HEK293 (cell line): ENCODE measurements around the gene DCAKD.
"Not testable (repeated sequence)": the region's sequence is repeated elsewhere in the genome, so short reads cannot be mapped to it uniquely, and the experiment has no call there.

ENCODE experiments used
- CTCF ChIA-PET: fragments of 350-600 bp; formaldehyde crosslinking; extraction: SDS; loops from one replicate; lab custom pipeline; 2021; ENCODE audit warnings: antibody characterized with exemption; lab: Yijun Ruan, JAX
- POLR2A ChIA-PET: fragments of 300-600 bp; formaldehyde crosslinking; extraction: SDS; loops from one replicate; lab custom pipeline; 2020; ENCODE audit warnings: antibody characterized with exemption, inconsistent platforms; lab: Yijun Ruan, JAX
- H3K27ac ChIP-seq: fragments of 200-500 bp; sonication (Bioruptor generic); 2 replicates; pipeline ENCODE4 v1.5.1; 2014; ENCODE audit warnings: low read depth, low read length, control low read depth, inconsistent platforms; ENCODE audit errors: extremely low read depth
- H3K36me3 ChIP-seq, 2 experiments: fragments of 200-500 bp in 1 of 2; sonication (Bioruptor generic) in 1 of 2; 1 replicate in 1 of 2; 2 replicates in 1 of 2; pipeline ENCODE4 v1.5.1; 2014 to 2017; ENCODE audit warnings: inconsistent platforms in 2 of 2, low read length in 2 of 2; ENCODE audit not compliant: control insufficient read depth in 2 of 2, insufficient read depth in 1 of 2
- H3K4me1 ChIP-seq: fragments of 200-500 bp; sonication (Bioruptor generic); 2 replicates; pipeline ENCODE4 v1.5.1; 2014; ENCODE audit warnings: mild to moderate bottlenecking, low read length, inconsistent platforms; ENCODE audit not compliant: control insufficient read depth, insufficient read depth
- H3K4me3 ChIP-seq: 2 replicates; pipeline ENCODE4 v1.5.1; 2011; ENCODE audit warnings: low read depth, mild to moderate bottlenecking, control low read depth, low read length, moderate library complexity
- H3K9me3 ChIP-seq: fragments of 200-500 bp; sonication (Bioruptor generic); 2 replicates; pipeline ENCODE4 v1.5.1; 2014; ENCODE audit warnings: low read depth, low read length, inconsistent platforms; ENCODE audit not compliant: control insufficient read depth, insufficient read depth
- BCL11A ChIP-seq: fragments of 450-650 bp; formaldehyde crosslinking; IDR thresholded peaks from 2 replicates; pipeline ENCODE4 v1.5.1; 2016; ENCODE audit warnings: low read depth, missing biosample characterization, missing genetic modification characterization
- ELK4 ChIP-seq: IDR thresholded peaks from 2 replicates; pipeline ENCODE4 v1.6.1; 2011; ENCODE audit warnings: mild to moderate bottlenecking, low read depth, low read length, borderline replicate concordance
- GFI1B ChIP-seq: fragments of 450-650 bp; formaldehyde crosslinking; IDR thresholded peaks from 2 replicates; pipeline ENCODE4 v1.5.1; 2016; ENCODE audit warnings: missing biosample characterization, missing genetic modification characterization
- KLF8 ChIP-seq: fragments of 450-650 bp; formaldehyde crosslinking; IDR thresholded peaks from 2 replicates; pipeline ENCODE4 v1.5.1; 2016; ENCODE audit warnings: missing biosample characterization, missing genetic modification characterization
- SALL2 ChIP-seq: fragments of 450-650 bp; formaldehyde crosslinking; IDR thresholded peaks from 2 replicates; pipeline ENCODE4 v1.5.0; 2017; ENCODE audit warnings: missing biosample characterization, mild to moderate bottlenecking, missing genetic modification characterization, borderline replicate concordance
- SP3 ChIP-seq: fragments of 450-650 bp; formaldehyde crosslinking; IDR thresholded peaks from 2 replicates; pipeline ENCODE4 v1.5.1; 2016; ENCODE audit warnings: missing biosample characterization, missing genetic modification characterization
- SP7 ChIP-seq: fragments of 450-650 bp; formaldehyde crosslinking; IDR thresholded peaks from 2 replicates; pipeline ENCODE4 v1.5.1; 2016; ENCODE audit warnings: missing biosample characterization, missing genetic modification characterization
- ZFHX2 ChIP-seq: fragments of 450-650 bp; formaldehyde crosslinking; conservative IDR thresholded peaks from 2 replicates; pipeline ENCODE4 v1.5.1; 2016; ENCODE audit warnings: missing biosample characterization, missing genetic modification characterization
- ZIC2 ChIP-seq: fragments of 450-650 bp; formaldehyde crosslinking; IDR thresholded peaks from 2 replicates; pipeline ENCODE4 v1.5.1; 2016; ENCODE audit warnings: missing biosample characterization, missing genetic modification characterization
- ZNF112 ChIP-seq: fragments of 450-650 bp; formaldehyde crosslinking; IDR thresholded peaks from 2 replicates; pipeline ENCODE4 v1.5.0; 2017; ENCODE audit warnings: missing biosample characterization, missing genetic modification characterization
- ZNF121 ChIP-seq: fragments of 450-650 bp; formaldehyde crosslinking; IDR thresholded peaks from 2 replicates; pipeline ENCODE4 v1.5.1; 2016; ENCODE audit warnings: missing biosample characterization, missing genetic modification characterization
- ZNF133 ChIP-seq: fragments of 450-650 bp; formaldehyde crosslinking; IDR thresholded peaks from 2 replicates; pipeline ENCODE4 v1.5.1; 2016; ENCODE audit warnings: missing biosample characterization, missing genetic modification characterization
- ZNF140 ChIP-seq: fragments of 450-650 bp; formaldehyde crosslinking; IDR thresholded peaks from 2 replicates; pipeline ENCODE4 v1.5.1; 2016; ENCODE audit warnings: missing biosample characterization, missing genetic modification characterization
- ZNF16 ChIP-seq: fragments of 450-650 bp; formaldehyde crosslinking; IDR thresholded peaks from 2 replicates; pipeline ENCODE4 v1.5.1; 2016; ENCODE audit warnings: low read depth, missing biosample characterization, missing genetic modification characterization
- ZNF169 ChIP-seq: fragments of 450-650 bp; formaldehyde crosslinking; IDR thresholded peaks from 2 replicates; pipeline ENCODE4 v1.5.1; 2016; ENCODE audit warnings: missing biosample characterization, missing genetic modification characterization
- ZNF302 ChIP-seq: fragments of 450-650 bp; formaldehyde crosslinking; IDR thresholded peaks from 2 replicates; pipeline ENCODE4 v1.5.1; 2016; ENCODE audit warnings: missing biosample characterization, missing genetic modification characterization, low read depth
- ZNF354C ChIP-seq: fragments of 450-650 bp; formaldehyde crosslinking; IDR thresholded peaks from 2 replicates; pipeline ENCODE4 v1.5.1; 2016; ENCODE audit warnings: missing biosample characterization, missing genetic modification characterization, low read depth, borderline replicate concordance
- ZNF366 ChIP-seq: fragments of 450-650 bp; formaldehyde crosslinking; conservative IDR thresholded peaks from 2 replicates; pipeline ENCODE4 v1.5.1; 2016; ENCODE audit warnings: missing biosample characterization, missing genetic modification characterization
- ZNF423 ChIP-seq: fragments of 450-650 bp; formaldehyde crosslinking; IDR thresholded peaks from 2 replicates; pipeline ENCODE4 v1.5.1; 2016; ENCODE audit warnings: missing biosample characterization, missing genetic modification characterization
- ZNF530 ChIP-seq: fragments of 450-650 bp; formaldehyde crosslinking; IDR thresholded peaks from 2 replicates; pipeline ENCODE4 v1.5.1; 2016; ENCODE audit warnings: low read depth, missing biosample characterization, missing genetic modification characterization
- ZNF571 ChIP-seq: fragments of 450-650 bp; formaldehyde crosslinking; IDR thresholded peaks from 2 replicates; pipeline ENCODE4 v1.5.0; 2017; ENCODE audit warnings: missing biosample characterization, missing genetic modification characterization
- ZNF600 ChIP-seq: fragments of 450-650 bp; formaldehyde crosslinking; IDR thresholded peaks from 2 replicates; pipeline ENCODE4 v1.5.1; 2016; ENCODE audit warnings: missing biosample characterization, missing genetic modification characterization
- ZNF623 ChIP-seq: fragments of 450-650 bp; formaldehyde crosslinking; IDR thresholded peaks from 2 replicates; pipeline ENCODE4 v1.5.1; 2016; ENCODE audit warnings: missing biosample characterization, missing genetic modification characterization
- ZNF658 ChIP-seq: fragments of 450-650 bp; formaldehyde crosslinking; IDR thresholded peaks from 2 replicates; pipeline ENCODE4; 2016; ENCODE audit warnings: missing biosample characterization, missing genetic modification characterization
- ZNF664 ChIP-seq: fragments of 450-650 bp; formaldehyde crosslinking; IDR thresholded peaks from 2 replicates; pipeline ENCODE4 v1.5.1; 2016; ENCODE audit warnings: missing biosample characterization, missing genetic modification characterization
- ZNF701 ChIP-seq: fragments of 450-650 bp; formaldehyde crosslinking; IDR thresholded peaks from 2 replicates; pipeline ENCODE4 v1.5.1; 2016; ENCODE audit warnings: missing biosample characterization, missing genetic modification characterization
- TF ChIP-seq, protein P1 (sequence below): fragments of 450-650 bp; formaldehyde crosslinking; IDR thresholded peaks from 2 replicates; pipeline ENCODE4 v1.5.1; 2016; ENCODE audit warnings: missing biosample characterization, missing genetic modification characterization
- TF ChIP-seq, protein P2 (sequence below): fragments of 450-650 bp; formaldehyde crosslinking; IDR thresholded peaks from 2 replicates; pipeline ENCODE4 v1.5.1; 2017; ENCODE audit warnings: missing biosample characterization, missing genetic modification characterization
- TF ChIP-seq, protein P3 (sequence below): fragments of 450-650 bp; formaldehyde crosslinking; IDR thresholded peaks from 2 replicates; pipeline ENCODE4 v1.5.1; 2016; ENCODE audit warnings: missing biosample characterization, missing genetic modification characterization

DCAKD gene

GRCh38 chr17:45052052-45052772, 780 bp upstream of the DCAKD start (continued):
- 0 out of 2 replicates have a peak, but pooled peaks have one; percentile 21 for TF ChIP-seq BCL11A (tag by site-specific recombination)
- no peak for TF ChIP-seq ZNF112 (tag by site-specific recombination)
- no peak for TF ChIP-seq ZIC2 (tag by site-specific recombination)
- TF ChIP-seq ZNF571 (tag by site-specific recombination) = no peak
- TF ChIP-seq, protein P1, sequence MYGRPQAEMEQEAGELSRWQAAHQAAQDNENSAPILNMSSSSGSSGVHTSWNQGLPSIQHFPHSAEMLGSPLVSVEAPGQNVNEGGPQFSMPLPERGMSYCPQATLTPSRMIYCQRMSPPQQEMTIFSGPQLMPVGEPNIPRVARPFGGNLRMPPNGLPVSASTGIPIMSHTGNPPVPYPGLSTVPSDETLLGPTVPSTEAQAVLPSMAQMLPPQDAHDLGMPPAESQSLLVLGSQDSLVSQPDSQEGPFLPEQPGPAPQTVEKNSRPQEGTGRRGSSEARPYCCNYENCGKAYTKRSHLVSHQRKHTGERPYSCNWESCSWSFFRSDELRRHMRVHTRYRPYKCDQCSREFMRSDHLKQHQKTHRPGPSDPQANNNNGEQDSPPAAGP (tag by site-specific recombination) = peak; percentile 54
- TF ChIP-seq ZNF169 (tag by site-specific recombination) = no peak
- peak; percentile 29; the same call in 1 of the 2 replicates for TF ChIP-seq SP3
- TF ChIP-seq GFI1B (tag by site-specific recombination) = no peak
- no peak for TF ChIP-seq ZNF302 (tag by site-specific recombination)
- TF ChIP-seq ZNF354C = no peak
- no peak for TF ChIP-seq ZNF664 (tag by site-specific recombination)
- no peak for TF ChIP-seq ZNF133
- TF ChIP-seq, protein P2, sequence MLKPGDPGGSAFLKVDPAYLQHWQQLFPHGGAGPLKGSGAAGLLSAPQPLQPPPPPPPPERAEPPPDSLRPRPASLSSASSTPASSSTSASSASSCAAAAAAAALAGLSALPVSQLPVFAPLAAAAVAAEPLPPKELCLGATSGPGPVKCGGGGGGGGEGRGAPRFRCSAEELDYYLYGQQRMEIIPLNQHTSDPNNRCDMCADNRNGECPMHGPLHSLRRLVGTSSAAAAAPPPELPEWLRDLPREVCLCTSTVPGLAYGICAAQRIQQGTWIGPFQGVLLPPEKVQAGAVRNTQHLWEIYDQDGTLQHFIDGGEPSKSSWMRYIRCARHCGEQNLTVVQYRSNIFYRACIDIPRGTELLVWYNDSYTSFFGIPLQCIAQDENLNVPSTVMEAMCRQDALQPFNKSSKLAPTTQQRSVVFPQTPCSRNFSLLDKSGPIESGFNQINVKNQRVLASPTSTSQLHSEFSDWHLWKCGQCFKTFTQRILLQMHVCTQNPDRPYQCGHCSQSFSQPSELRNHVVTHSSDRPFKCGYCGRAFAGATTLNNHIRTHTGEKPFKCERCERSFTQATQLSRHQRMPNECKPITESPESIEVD = no peak
- TF ChIP-seq, protein P3, sequence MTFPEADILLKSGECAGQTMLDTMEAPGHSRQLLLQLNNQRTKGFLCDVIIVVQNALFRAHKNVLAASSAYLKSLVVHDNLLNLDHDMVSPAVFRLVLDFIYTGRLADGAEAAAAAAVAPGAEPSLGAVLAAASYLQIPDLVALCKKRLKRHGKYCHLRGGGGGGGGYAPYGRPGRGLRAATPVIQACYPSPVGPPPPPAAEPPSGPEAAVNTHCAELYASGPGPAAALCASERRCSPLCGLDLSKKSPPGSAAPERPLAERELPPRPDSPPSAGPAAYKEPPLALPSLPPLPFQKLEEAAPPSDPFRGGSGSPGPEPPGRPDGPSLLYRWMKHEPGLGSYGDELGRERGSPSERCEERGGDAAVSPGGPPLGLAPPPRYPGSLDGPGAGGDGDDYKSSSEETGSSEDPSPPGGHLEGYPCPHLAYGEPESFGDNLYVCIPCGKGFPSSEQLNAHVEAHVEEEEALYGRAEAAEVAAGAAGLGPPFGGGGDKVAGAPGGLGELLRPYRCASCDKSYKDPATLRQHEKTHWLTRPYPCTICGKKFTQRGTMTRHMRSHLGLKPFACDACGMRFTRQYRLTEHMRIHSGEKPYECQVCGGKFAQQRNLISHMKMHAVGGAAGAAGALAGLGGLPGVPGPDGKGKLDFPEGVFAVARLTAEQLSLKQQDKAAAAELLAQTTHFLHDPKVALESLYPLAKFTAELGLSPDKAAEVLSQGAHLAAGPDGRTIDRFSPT (tag by site-specific recombination) = no peak
- no peak for TF ChIP-seq ZNF121
- TF ChIP-seq ZNF140 = no peak
- peak; percentile 17; the same call in 1 of the 2 replicates for TF ChIP-seq ZNF600 (tag by site-specific recombination)
- TF ChIP-seq SP7 (tag by site-specific recombination) = peak; percentile 53
- no peak for TF ChIP-seq ELK4
- no peak for TF ChIP-seq ZNF530 (tag by site-specific recombination)
- no peak for TF ChIP-seq SALL2 (tag by site-specific recombination)
- TF ChIP-seq ZNF16 (tag by site-specific recombination) = no peak
- TF ChIP-seq ZNF658 (tag by site-specific recombination) = no peak
- no peak for TF ChIP-seq ZFHX2 (tag by site-specific recombination)
- peak; percentile 49; the same call in 1 of the 2 replicates for TF ChIP-seq ZNF366 (tag by site-specific recombination)
- no peak for TF ChIP-seq ZNF701
- peak; percentile 22; the same call in 1 of the 2 replicates for TF ChIP-seq ZNF623 (tag by site-specific recombination)
- TF ChIP-seq ZNF423 (tag by site-specific recombination) = no peak
- peak; percentile 65 for TF ChIP-seq KLF8

- ChIA-PET CTCF (interaction anchor here (0.6 kb wide), 1 partner anchor 18 kb away, joined by 3 read pairs; no protein-coding TSS in a partner anchor), POLR2A (interaction anchor here (0.6 to 4.0 kb wide), 4 partner anchors 9 to 124 kb away, joined by 3 to 56 read pairs (median 4); partner anchors contain the start of gene NMT1)
- H3K27ac ChIP-seq = not testable (repeated sequence)
These were observed 254 bp upstream of the DCAKD start for GRCh38 chr17:45051720-45052051.

More at GRCh38 chr17:45051720-45052051, 254 bp upstream of the DCAKD start:
- H3K4me1 ChIP-seq, H3K9me3 ChIP-seq, H3K36me3 ChIP-seq: not testable (repeated sequence)
- H3K4me3 ChIP-seq = peak overlapping the region; percentile 48
